HEK293 (cell line): ENCODE results near the gene ECE1.

Experiments
- CTCF ChIA-PET: fragments of 350-600 bp; formaldehyde crosslinking; extraction: SDS; loops from one replicate; lab custom pipeline; 2021; ENCODE audit warnings: antibody characterized with exemption; lab: Yijun Ruan, JAX
- POLR2A ChIA-PET: fragments of 300-600 bp; formaldehyde crosslinking; extraction: SDS; loops from one replicate; lab custom pipeline; 2020; ENCODE audit warnings: antibody characterized with exemption, inconsistent platforms; lab: Yijun Ruan, JAX
- H3K27ac ChIP-seq: fragments of 200-500 bp; sonication (Bioruptor generic); 2 replicates; pipeline ENCODE4 v1.5.1; 2014; ENCODE audit warnings: low read depth, low read length, control low read depth, inconsistent platforms; ENCODE audit errors: extremely low read depth
- H3K36me3 ChIP-seq, 2 experiments: fragments of 200-500 bp in 1 of 2; sonication (Bioruptor generic) in 1 of 2; 1 replicate in 1 of 2; 2 replicates in 1 of 2; pipeline ENCODE4 v1.5.1; 2014 to 2017; ENCODE audit warnings: inconsistent platforms in 2 of 2, low read length in 2 of 2; ENCODE audit not compliant: control insufficient read depth in 2 of 2, insufficient read depth in 1 of 2
- H3K4me1 ChIP-seq: fragments of 200-500 bp; sonication (Bioruptor generic); 2 replicates; pipeline ENCODE4 v1.5.1; 2014; ENCODE audit warnings: mild to moderate bottlenecking, low read length, inconsistent platforms; ENCODE audit not compliant: control insufficient read depth, insufficient read depth
- H3K4me3 ChIP-seq: 2 replicates; pipeline ENCODE4 v1.5.1; 2011; ENCODE audit warnings: low read depth, mild to moderate bottlenecking, control low read depth, low read length, moderate library complexity
- H3K9me3 ChIP-seq: fragments of 200-500 bp; sonication (Bioruptor generic); 2 replicates; pipeline ENCODE4 v1.5.1; 2014; ENCODE audit warnings: low read depth, low read length, inconsistent platforms; ENCODE audit not compliant: control insufficient read depth, insufficient read depth
- EGR2 ChIP-seq: fragments of 450-650 bp; formaldehyde crosslinking; IDR thresholded peaks from 2 replicates; pipeline ENCODE4 v1.5.1; 2016; ENCODE audit warnings: low read depth, missing biosample characterization, missing genetic modification characterization
- HOXC10 ChIP-seq: sonication (generic); formaldehyde crosslinking; IDR thresholded peaks from 2 replicates; pipeline ENCODE4 v1.8.1; 2023; ENCODE audit warnings: mild to moderate bottlenecking, missing genetic modification reagents
- PRDM10 ChIP-seq: fragments of 450-650 bp; formaldehyde crosslinking; IDR thresholded peaks from 2 replicates; pipeline ENCODE4 v1.5.1; 2016; ENCODE audit warnings: missing biosample characterization, missing genetic modification characterization
- SCRT1 ChIP-seq: fragments of 450-650 bp; formaldehyde crosslinking; IDR thresholded peaks from 2 replicates; pipeline ENCODE4 v1.5.1; 2016; ENCODE audit warnings: missing biosample characterization, missing genetic modification characterization, borderline replicate concordance
- SCRT2 ChIP-seq: fragments of 450-650 bp; formaldehyde crosslinking; IDR thresholded peaks from 2 replicates; pipeline ENCODE4 v1.5.1; 2016; ENCODE audit warnings: missing biosample characterization, missing genetic modification characterization
- ZFHX2 ChIP-seq: fragments of 450-650 bp; formaldehyde crosslinking; conservative IDR thresholded peaks from 2 replicates; pipeline ENCODE4 v1.5.1; 2016; ENCODE audit warnings: missing biosample characterization, missing genetic modification characterization
- ZNF112 ChIP-seq: fragments of 450-650 bp; formaldehyde crosslinking; IDR thresholded peaks from 2 replicates; pipeline ENCODE4 v1.5.0; 2017; ENCODE audit warnings: missing biosample characterization, missing genetic modification characterization
- ZNF114 ChIP-seq: fragments of 450-650 bp; formaldehyde crosslinking; IDR thresholded peaks from 2 replicates; pipeline ENCODE4 v1.5.0; 2017; ENCODE audit warnings: missing biosample characterization, missing genetic modification characterization
- ZNF138 ChIP-seq: fragments of 450-650 bp; formaldehyde crosslinking; IDR thresholded peaks from 2 replicates; pipeline ENCODE4 v1.5.1; 2016; ENCODE audit warnings: missing biosample characterization, missing genetic modification characterization, borderline replicate concordance
- ZNF366 ChIP-seq: fragments of 450-650 bp; formaldehyde crosslinking; conservative IDR thresholded peaks from 2 replicates; pipeline ENCODE4 v1.5.1; 2016; ENCODE audit warnings: missing biosample characterization, missing genetic modification characterization
- ZNF416 ChIP-seq: fragments of 450-650 bp; formaldehyde crosslinking; IDR thresholded peaks from 2 replicates; pipeline ENCODE4 v1.5.1; 2016; ENCODE audit warnings: missing biosample characterization, missing genetic modification characterization
- ZNF514 ChIP-seq: fragments of 450-650 bp; formaldehyde crosslinking; IDR thresholded peaks from 2 replicates; pipeline ENCODE4 v1.5.1; 2016; ENCODE audit warnings: missing biosample characterization, missing genetic modification characterization
- ZNF596 ChIP-seq: fragments of 450-650 bp; IDR thresholded peaks from 2 replicates; pipeline ENCODE4 v1.5.0; 2018; ENCODE audit warnings: missing biosample characterization, mild to moderate bottlenecking, missing genetic modification characterization, moderate library complexity
- ZNF629 ChIP-seq: fragments of 450-650 bp; formaldehyde crosslinking; IDR thresholded peaks from 2 replicates; pipeline ENCODE4 v1.5.1; 2017; ENCODE audit warnings: missing biosample characterization, missing genetic modification characterization
- ZNF768 ChIP-seq: fragments of 450-650 bp; formaldehyde crosslinking; IDR thresholded peaks from 2 replicates; pipeline ENCODE4 v1.5.1; 2018; ENCODE audit warnings: missing biosample characterization, mild to moderate bottlenecking, missing genetic modification characterization
- ZSCAN30 ChIP-seq: fragments of 450-650 bp; IDR thresholded peaks from 2 replicates; pipeline ENCODE4 v1.5.1; 2018; ENCODE audit warnings: missing biosample characterization, mild to moderate bottlenecking, missing genetic modification characterization, moderate library complexity

Gene ECE1

GRCh38 chr1:21266119-21266774 is 24.0 kb downstream of the ECE1 start:
- Histone ChIP-seq H3K36me3 (peaks cover 0 to 38% of the 10 kb centered on the region in 2 experiments; a peak in 1 of 3 replicates), H3K9me3 (no peaks in the 10 kb centered on the region), H3K4me1 (no peaks in the 10 kb centered on the region; the same call in 1 of the 2 replicates), H3K27ac (no peak overlapping the region), H3K4me3 (no peak overlapping the region)
- TF ChIP-seq ZNF138 (tag by site-specific recombination) (no peak), PRDM10 (0 out of 2 replicates have a peak, but pooled peaks have one; percentile 15)
- CTCF ChIA-PET, result no interaction called here
- POLR2A ChIA-PET, result no interaction called here

- POLR2A ChIA-PET, result no interaction called here
- TF ChIP-seq ZNF366 (no peak), HOXC10 (CRISPR knock-in tag) (no peak), ZNF629 (tag by site-specific recombination) (no peak), ZNF114 (tag by site-specific recombination) (no peak), ZSCAN30 (tag by site-specific recombination) (no peak), ZNF112 (tag by site-specific recombination) (no peak), ZNF596 (tag by site-specific recombination) (no peak)
- Histone ChIP-seq H3K4me1 (no peaks in the 10 kb centered on the region; the same call in 1 of the 2 replicates), H3K9me3 (no peaks in the 10 kb centered on the region), H3K36me3 (peaks cover 0 to 35% of the 10 kb centered on the region in 2 experiments; a peak in 1 of 3 replicates), H3K4me3 (no peak overlapping the region), H3K27ac (no peak overlapping the region)
- CTCF ChIA-PET, result interaction anchor here (0.7 kb wide), 1 partner anchor 10 kb away, joined by 3 read pairs; no protein-coding TSS in a partner anchor
These were observed 24.6 kb downstream of the ECE1 start for GRCh38 chr1:21265644-21266043.

- CTCF ChIA-PET, result interaction anchor here (0.6 kb wide), 1 partner anchor 1152 kb away, joined by 3 read pairs; no protein-coding TSS in a partner anchor
- no peak overlapping the region for H3K27ac ChIP-seq
- POLR2A ChIA-PET, result no interaction called here
These were observed 25.4 kb downstream of the ECE1 start for GRCh38 chr1:21264898-21265297.

GRCh38 chr1:21263653-21264225 is 26.5 kb downstream of the ECE1 start:
- Histone ChIP-seq H3K27ac (no peak overlapping the region), H3K4me1 (no peaks in the 10 kb centered on the region; the same call in 1 of the 2 replicates), H3K9me3 (no peaks in the 10 kb centered on the region), H3K36me3 (peaks cover 0 to 30% of the 10 kb centered on the region in 2 experiments; a peak in 1 of 3 replicates), H3K4me3 (no peak overlapping the region)
- ChIA-PET CTCF (interaction anchor here (1.0 kb wide), 1 partner anchor 72 kb away, joined by 4 read pairs; no protein-coding TSS in a partner anchor), POLR2A (no interaction called here)
- TF ChIP-seq ZNF416 (tag by site-specific recombination) (no peak), EGR2 (tag by site-specific recombination) (peak; percentile 71; the same call in 1 of the 2 replicates), ZNF514 (tag by site-specific recombination) (no peak), ZFHX2 (peak; percentile 72)

More at GRCh38 chr1:21264898-21265297, 25.4 kb downstream of the ECE1 start:
- Histone ChIP-seq H3K4me3 (no peak overlapping the region), H3K4me1 (no peaks in the 10 kb centered on the region; the same call in 1 of the 2 replicates), H3K36me3 (peaks cover 0 to 37% of the 10 kb centered on the region in 2 experiments; a peak in 1 of 3 replicates), H3K9me3 (no peaks in the 10 kb centered on the region)
- TF ChIP-seq SCRT1 (tag by site-specific recombination) (0 out of 2 replicates have a peak, but pooled peaks have one; percentile 6), SCRT2 (tag by site-specific recombination) (0 out of 2 replicates have a peak, but pooled peaks have one; percentile 2), ZNF768 (tag by site-specific recombination) (no peak)
